ENCODE results near the gene KLC4.

GRCh38 chr6:43020847-43021246, 38.6 kb upstream of the KLC4 start:
- TF ChIP-seq CTCF (IDR thresholded peaks at IDR 0.05) (no peak), POLR2A (IDR thresholded peaks at IDR 0.05; ENCODE audit: low read length) (no peak)

Measured in A549 (cell line).